ENCODE data around the gene MYBL2.

DNA sequence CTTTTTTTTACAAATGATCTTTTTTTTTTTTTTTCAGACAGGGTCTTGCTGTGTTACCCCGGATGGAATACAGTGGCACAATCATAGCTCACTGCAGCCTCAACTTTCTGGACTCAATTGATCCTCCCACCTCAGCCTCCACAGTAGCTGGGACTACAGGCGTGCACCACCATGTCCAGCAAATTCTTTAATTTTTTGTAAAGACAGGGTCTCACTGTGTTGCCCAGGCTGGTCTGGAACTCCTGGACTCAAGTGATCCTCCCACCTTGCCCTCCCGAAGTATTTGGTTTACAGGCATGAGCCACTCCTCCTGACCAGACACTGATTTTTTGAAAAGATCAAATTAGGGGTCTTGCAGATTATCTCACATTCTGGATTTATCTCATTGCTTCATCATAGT is 11.0 kb upstream of the MYBL2 start:
- TF ChIP-seq POLR2A (IDR thresholded peaks at IDR 0.05), result no peak
- TF ChIP-seq, protein P1, sequence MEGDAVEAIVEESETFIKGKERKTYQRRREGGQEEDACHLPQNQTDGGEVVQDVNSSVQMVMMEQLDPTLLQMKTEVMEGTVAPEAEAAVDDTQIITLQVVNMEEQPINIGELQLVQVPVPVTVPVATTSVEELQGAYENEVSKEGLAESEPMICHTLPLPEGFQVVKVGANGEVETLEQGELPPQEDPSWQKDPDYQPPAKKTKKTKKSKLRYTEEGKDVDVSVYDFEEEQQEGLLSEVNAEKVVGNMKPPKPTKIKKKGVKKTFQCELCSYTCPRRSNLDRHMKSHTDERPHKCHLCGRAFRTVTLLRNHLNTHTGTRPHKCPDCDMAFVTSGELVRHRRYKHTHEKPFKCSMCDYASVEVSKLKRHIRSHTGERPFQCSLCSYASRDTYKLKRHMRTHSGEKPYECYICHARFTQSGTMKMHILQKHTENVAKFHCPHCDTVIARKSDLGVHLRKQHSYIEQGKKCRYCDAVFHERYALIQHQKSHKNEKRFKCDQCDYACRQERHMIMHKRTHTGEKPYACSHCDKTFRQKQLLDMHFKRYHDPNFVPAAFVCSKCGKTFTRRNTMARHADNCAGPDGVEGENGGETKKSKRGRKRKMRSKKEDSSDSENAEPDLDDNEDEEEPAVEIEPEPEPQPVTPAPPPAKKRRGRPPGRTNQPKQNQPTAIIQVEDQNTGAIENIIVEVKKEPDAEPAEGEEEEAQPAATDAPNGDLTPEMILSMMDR (IDR thresholded peaks at IDR 0.05), result no peak

All from Peyer's patch (tissue), 4 donors.